ENCODE measurements around the gene HSD17B3.
"Not testable (repeated sequence)": the region's sequence is repeated elsewhere in the genome, so short reads cannot be mapped to it uniquely, and the experiment has no call there.

GRCh38 chr9:96322210-96322609, 20.2 kb upstream of the HSD17B3 start:
- TF ChIP-seq RARB (CRISPR knock-in tag; IDR thresholded peaks at IDR 0.05); ARNTL (CRISPR knock-in tag; IDR thresholded peaks at IDR 0.05; ENCODE audit: borderline replicate concordance, low read depth); ESRRG (CRISPR knock-in tag; IDR thresholded peaks at IDR 0.05); PPARA (CRISPR knock-in tag; IDR thresholded peaks at IDR 0.05; ENCODE audit: borderline replicate concordance); PATZ1 (CRISPR knock-in tag; IDR thresholded peaks at IDR 0.05; ENCODE audit: borderline replicate concordance); SNAI2 (CRISPR knock-in tag; IDR thresholded peaks at IDR 0.05); GLIS3 (CRISPR knock-in tag; IDR thresholded peaks at IDR 0.05); ZNF565 (CRISPR knock-in tag; conservative IDR thresholded peaks at IDR 0.05; ENCODE audit: low read depth); ZC3H10 (CRISPR knock-in tag; IDR thresholded peaks at IDR 0.05); ZNF8 (CRISPR knock-in tag; IDR thresholded peaks at IDR 0.05); TCF4 (CRISPR knock-in tag; IDR thresholded peaks at IDR 0.05; ENCODE audit: borderline replicate concordance); ZNF70 (CRISPR knock-in tag; IDR thresholded peaks at IDR 0.05); CSDC2 (CRISPR knock-in tag; IDR thresholded peaks at IDR 0.05): not testable (repeated sequence)
